Thoracic aorta (tissue), 2 donors: ENCODE measurements around the gene KCNV2. TPM values are rescaled to one million over a fixed set of nuclear protein-coding genes. Genes with fewer than 3 reads are reported as not detected.

Experiments
- ATAC-seq: fragments of 150-250 bp; one replicate; pipeline ENCODE4 v1.8.0; 2017; ENCODE audit warnings: low read depth; ENCODE audit not compliant: insufficient number of reproducible peaks, low FRiP score
- DNase-seq: peaks from one replicate; pipeline ENCODE4 v3.0.0-alpha.2; 2020; ENCODE audit warnings: low spot score
- H3K27ac ChIP-seq, 2 donors: fragments of 200-600 bp; sonication (generic); 1 replicate in 1 of 2; 2 replicates in 1 of 2; pipeline ENCODE4 v1.5.1; 2016; ENCODE audit warnings: mild to moderate bottlenecking in 2 of 2, moderate library complexity in 2 of 2
- H3K27me3 ChIP-seq: fragments of 200-600 bp; sonication (generic); replicated peaks from 2 replicates; pipeline ENCODE4 v1.6.0; 2016; ENCODE audit warnings: mild to moderate bottlenecking; ENCODE audit not compliant: insufficient read depth
- H3K36me3 ChIP-seq: fragments of 200-600 bp; sonication (generic); one replicate; pipeline ENCODE4 v1.5.1; 2016
- H3K4me1 ChIP-seq, 2 donors: fragments of 200-600 bp; sonication (generic); 1 replicate in 1 of 2; 2 replicates in 1 of 2; pipeline versions ENCODE4 v1.5.1 to v1.6.0; 2016; ENCODE audit warnings: low read depth in 2 of 2, mild to moderate bottlenecking in 1 of 2; ENCODE audit not compliant: control insufficient read depth in 1 of 2
- H3K4me3 ChIP-seq: fragments of 200-600 bp; sonication (generic); 2 replicates; pipeline ENCODE4 v1.5.1; 2016; ENCODE audit warnings: mild to moderate bottlenecking
- H3K9me3 ChIP-seq: fragments of 200-600 bp; sonication (generic); 2 replicates; pipeline ENCODE4 v1.5.1; 2016
- total RNA-seq, 2 donors: library from RNA; depleted of rRNA; stranded (reverse); fragments of >200 nt; gene quantifications; one replicate each; pipeline versions ENCODE4 v1.1.0 to v1.2.3, GENCODE V29; 2016
- TF ChIP-seq, protein P1 (sequence below): fragments of 200-600 bp; sonication (generic); IDR thresholded peaks from one replicate; pipeline ENCODE4 v1.5.1; 2019; ENCODE audit warnings: antibody characterized with exemption

The KCNV2 gene
- total RNA-seq, 2 donors from 2014 or later = not detected

GRCh38 chr9:2755285-2755684 is 38.0 kb downstream of the KCNV2 start:
- no peak overlapping the region for H3K27ac ChIP-seq
- no peak overlapping the region for H3K4me3 ChIP-seq
- DNase-seq = no peak
- TF ChIP-seq, protein P1, sequence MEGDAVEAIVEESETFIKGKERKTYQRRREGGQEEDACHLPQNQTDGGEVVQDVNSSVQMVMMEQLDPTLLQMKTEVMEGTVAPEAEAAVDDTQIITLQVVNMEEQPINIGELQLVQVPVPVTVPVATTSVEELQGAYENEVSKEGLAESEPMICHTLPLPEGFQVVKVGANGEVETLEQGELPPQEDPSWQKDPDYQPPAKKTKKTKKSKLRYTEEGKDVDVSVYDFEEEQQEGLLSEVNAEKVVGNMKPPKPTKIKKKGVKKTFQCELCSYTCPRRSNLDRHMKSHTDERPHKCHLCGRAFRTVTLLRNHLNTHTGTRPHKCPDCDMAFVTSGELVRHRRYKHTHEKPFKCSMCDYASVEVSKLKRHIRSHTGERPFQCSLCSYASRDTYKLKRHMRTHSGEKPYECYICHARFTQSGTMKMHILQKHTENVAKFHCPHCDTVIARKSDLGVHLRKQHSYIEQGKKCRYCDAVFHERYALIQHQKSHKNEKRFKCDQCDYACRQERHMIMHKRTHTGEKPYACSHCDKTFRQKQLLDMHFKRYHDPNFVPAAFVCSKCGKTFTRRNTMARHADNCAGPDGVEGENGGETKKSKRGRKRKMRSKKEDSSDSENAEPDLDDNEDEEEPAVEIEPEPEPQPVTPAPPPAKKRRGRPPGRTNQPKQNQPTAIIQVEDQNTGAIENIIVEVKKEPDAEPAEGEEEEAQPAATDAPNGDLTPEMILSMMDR = no peak
- no peaks in the 10 kb centered on the region for H3K36me3 ChIP-seq
- H3K9me3 ChIP-seq = no peaks in the 10 kb centered on the region
- no peaks in the 10 kb centered on the region for H3K27me3 ChIP-seq
- H3K4me1 ChIP-seq = peaks cover 3 to 8% of the 10 kb centered on the region in 2 donors
- ATAC-seq = no peak

DNA sequence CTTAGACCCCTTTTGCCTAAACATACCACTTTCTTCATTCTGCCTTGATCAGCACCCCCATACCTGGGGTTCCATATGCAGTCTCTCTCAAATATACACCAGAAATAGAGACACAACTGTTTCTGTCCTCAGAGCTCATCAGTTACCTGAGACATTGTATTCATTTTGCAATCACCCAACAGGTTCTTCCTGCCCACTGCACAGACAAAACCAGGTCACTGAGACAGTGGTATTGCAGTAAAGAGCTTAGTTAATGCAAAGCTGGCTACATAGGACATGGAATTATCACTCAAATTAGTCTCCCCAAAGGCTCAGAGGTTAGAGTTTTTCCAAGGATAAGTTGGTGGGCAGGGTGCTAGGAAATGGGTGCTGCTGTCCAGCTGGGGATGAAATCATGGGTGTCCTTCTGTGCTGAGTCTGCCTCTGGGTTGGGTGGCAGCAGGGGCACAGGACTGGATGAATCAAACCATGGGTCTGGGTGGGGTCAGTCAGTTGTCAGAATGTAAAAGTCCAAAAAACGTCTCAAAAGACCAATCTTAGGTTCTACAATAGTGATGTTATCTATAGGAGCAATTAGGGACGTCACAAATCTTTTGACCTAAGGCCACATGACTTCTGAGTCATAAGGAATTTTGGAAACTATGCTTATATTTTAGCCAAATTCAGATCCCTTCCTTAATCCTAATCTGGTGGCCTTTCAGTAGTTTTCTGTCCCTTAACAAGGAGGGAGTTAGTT is 41.0 kb downstream of the KCNV2 start:
- TF ChIP-seq, protein P1 = no peak
- ATAC-seq (no peak), DNase-seq (no peak)
- no peaks in the 10 kb centered on the region for H3K36me3 ChIP-seq
- H3K4me3 ChIP-seq = no peak overlapping the region
- peaks cover 3 to 8% of the 10 kb centered on the region in 2 donors for H3K4me1 ChIP-seq
- no peak overlapping the region for H3K27ac ChIP-seq
- no peaks in the 10 kb centered on the region for H3K27me3 ChIP-seq
- no peaks in the 10 kb centered on the region for H3K9me3 ChIP-seq

DNA sequence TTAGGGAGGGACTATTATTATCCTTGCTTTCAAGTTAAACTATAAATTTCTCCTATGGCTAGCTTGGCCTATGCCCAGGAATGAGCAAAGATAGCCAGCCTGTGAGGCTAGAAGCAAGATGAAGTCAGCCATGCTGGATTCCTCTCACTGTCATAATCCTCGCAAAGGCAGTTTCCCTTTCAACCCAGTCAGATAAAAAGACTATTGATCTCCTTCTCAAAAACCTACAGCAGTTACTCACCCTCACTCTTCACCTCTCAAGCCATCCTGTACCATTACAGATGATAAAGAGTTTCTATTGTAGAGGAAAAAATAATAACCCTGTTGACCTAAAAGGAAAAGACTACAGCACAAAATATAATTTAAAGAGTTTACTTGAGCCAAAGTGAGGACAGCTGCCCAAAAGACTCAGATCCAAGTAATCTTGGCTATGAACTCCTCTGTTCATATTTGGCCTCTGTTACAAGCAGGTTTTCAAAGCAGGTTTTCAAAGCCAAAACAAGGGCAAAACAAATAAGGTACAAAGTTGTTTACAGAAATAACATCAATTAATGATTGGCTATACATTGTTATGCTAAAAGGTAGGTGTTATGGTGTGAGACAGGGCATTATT is 41.7 kb downstream of the KCNV2 start:
- Histone ChIP-seq H3K27ac (no peak overlapping the region), H3K9me3 (no peaks in the 10 kb centered on the region)

GRCh38 chr9:2761424-2761823 is 44.1 kb downstream of the KCNV2 start:
- Histone ChIP-seq H3K4me1 (peaks cover 3 to 8% of the 10 kb centered on the region in 2 donors), H3K27me3 (no peaks in the 10 kb centered on the region), H3K27ac (no peak overlapping the region), H3K9me3 (no peaks in the 10 kb centered on the region), H3K36me3 (no peaks in the 10 kb centered on the region), H3K4me3 (no peak overlapping the region)
- TF ChIP-seq, protein P1 = no peak
- ATAC-seq (no peak), DNase-seq (no peak)

More for the DNA sequence above, 41.7 kb downstream of the KCNV2 start:
- Histone ChIP-seq H3K4me1 (peaks cover 3 to 8% of the 10 kb centered on the region in 2 donors), H3K4me3 (no peak overlapping the region), H3K27me3 (no peaks in the 10 kb centered on the region), H3K36me3 (no peaks in the 10 kb centered on the region)
- DNase-seq (no peak), ATAC-seq (no peak)
- TF ChIP-seq, protein P1 = no peak

- Histone ChIP-seq H3K9me3 (no peaks in the 10 kb centered on the region), H3K27me3 (no peaks in the 10 kb centered on the region), H3K36me3 (no peaks in the 10 kb centered on the region), H3K27ac (no peak overlapping the region), H3K4me1 (peaks cover 0 to 1% of the 10 kb centered on the region in 2 donors), H3K4me3 (no peak overlapping the region)
- DNase-seq (no peak), ATAC-seq (no peak)
- TF ChIP-seq, protein P1 = no peak
Measured at GRCh38 chr9:2764353-2764752, 47.0 kb downstream of the KCNV2 start.
